ENCODE results near the gene MFAP4. TPM values are rescaled to one million over a fixed set of nuclear protein-coding genes. Genes with fewer than 3 reads are reported as not detected.
A peak's percentile ranks its signal among the peaks of the same experiment; 100 is the strongest.

Gene MFAP4
- total RNA-seq, 1 donor from 2014 or later, result 179 TPM

DNA sequence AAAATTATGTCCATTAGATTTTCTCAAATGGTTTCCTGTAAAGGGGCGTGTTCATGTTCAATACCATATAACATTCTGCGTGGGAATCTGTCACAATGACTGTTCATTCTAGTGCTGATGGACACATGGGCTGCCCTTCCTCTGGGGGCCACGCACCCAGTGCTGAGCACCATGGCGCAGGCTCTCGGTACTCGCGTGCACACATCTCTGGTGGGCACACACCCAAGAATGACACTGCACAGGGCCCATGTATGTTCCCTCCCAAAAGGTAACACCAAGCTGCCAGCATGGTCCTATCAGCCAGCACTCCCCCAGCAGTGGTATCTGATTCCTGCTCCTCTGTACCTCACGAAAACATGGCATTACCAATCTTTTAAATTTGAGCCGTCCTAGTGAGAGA is 38.2 kb downstream of the MFAP4 start:
- H3K27ac ChIP-seq, result no peak overlapping the region
- no peaks in the 10 kb centered on the region for H3K36me3 ChIP-seq
- no peaks in the 10 kb centered on the region for H3K9me3 ChIP-seq
- H3K4me3 ChIP-seq, result no peak overlapping the region
- intact Hi-C loops (cut with DNase I), result no loop called here
- no peaks in the 10 kb centered on the region for H3K27me3 ChIP-seq (ENCODE audit: low read depth)
- TF ChIP-seq, protein P1, sequence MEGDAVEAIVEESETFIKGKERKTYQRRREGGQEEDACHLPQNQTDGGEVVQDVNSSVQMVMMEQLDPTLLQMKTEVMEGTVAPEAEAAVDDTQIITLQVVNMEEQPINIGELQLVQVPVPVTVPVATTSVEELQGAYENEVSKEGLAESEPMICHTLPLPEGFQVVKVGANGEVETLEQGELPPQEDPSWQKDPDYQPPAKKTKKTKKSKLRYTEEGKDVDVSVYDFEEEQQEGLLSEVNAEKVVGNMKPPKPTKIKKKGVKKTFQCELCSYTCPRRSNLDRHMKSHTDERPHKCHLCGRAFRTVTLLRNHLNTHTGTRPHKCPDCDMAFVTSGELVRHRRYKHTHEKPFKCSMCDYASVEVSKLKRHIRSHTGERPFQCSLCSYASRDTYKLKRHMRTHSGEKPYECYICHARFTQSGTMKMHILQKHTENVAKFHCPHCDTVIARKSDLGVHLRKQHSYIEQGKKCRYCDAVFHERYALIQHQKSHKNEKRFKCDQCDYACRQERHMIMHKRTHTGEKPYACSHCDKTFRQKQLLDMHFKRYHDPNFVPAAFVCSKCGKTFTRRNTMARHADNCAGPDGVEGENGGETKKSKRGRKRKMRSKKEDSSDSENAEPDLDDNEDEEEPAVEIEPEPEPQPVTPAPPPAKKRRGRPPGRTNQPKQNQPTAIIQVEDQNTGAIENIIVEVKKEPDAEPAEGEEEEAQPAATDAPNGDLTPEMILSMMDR (IDR thresholded peaks at IDR 0.05), result no peak
- DNase-seq, result no peak
- ATAC-seq, result no peak
- no peaks in the 10 kb centered on the region for H3K4me1 ChIP-seq

DNA sequence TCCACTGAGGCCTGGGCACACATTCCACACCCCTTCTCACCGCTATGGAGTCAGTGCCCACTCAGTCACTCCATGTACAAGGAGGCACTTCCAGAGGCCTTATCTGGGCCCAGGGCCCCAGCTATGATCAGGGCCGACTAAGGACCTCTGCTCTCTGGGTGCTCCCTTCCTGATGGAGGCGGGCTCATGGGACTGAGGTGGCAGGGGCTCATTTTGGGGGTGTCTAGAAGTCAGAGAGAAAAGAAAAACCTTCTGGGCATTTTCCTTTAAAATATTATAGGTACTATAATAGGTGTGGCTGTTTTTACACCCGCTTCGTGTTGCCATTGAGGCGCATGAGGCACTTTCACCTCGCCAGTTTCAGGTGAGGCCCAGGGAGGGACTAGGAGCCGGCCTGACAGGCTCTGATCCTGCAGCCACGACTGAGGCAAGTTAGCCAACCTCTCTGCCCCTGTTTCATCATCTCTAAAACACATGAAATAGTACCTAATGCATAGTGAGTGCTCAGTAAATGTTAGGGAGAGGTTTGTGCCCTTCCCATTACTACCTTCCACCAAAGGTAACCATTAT is 38.8 kb downstream of the MFAP4 start:
- TF ChIP-seq, protein P1 (IDR thresholded peaks at IDR 0.05), result no peak
- Histone ChIP-seq H3K36me3 (no peaks in the 10 kb centered on the region), H3K27me3 (ENCODE audit: low read depth) (no peaks in the 10 kb centered on the region), H3K4me3 (no peak overlapping the region), H3K4me1 (no peaks in the 10 kb centered on the region), H3K27ac (no peak overlapping the region), H3K9me3 (no peaks in the 10 kb centered on the region)
- DNase-seq, result no peak
- intact Hi-C loops (cut with DNase I), result no loop called here
- no peak for ATAC-seq

DNA sequence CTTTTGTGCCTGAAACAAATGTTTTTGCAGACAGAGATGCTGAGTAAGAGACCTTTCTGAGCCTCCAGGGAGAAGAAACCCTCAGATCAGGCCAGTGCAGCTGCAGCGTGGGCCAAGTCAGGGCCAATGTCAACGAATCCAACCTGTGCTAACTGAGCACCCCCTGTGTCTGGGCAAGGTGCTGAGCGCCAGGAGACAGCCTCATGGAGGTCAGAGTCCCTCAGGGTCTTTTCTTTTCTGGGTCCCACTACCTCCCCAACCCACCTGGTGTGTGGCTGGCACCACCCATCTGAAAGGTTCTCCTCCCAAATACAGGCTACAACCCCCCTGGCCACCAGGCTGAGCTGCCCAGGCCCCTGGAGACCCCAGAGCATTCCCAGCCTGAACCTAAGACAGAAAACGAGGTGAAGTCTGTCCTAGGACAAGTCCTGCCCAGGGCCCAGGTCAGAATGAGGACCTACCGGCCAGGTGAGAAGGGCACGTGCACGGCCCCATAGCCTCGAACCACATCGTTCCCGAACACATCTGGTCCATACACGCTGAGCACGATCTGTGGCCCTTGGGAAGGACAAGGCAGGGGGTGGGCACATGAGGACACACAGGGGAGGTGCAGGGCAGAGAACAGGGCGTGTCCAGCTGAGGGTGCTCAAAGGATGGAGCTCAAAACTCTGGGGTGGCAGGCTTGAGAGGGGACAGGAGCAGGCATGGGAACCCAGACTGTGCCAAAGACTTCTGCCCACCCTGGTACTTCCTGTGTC is 39.5 kb downstream of the MFAP4 start:
- intact Hi-C loops (cut with DNase I), result no loop called here
- H3K36me3 ChIP-seq, result no peaks in the 10 kb centered on the region
- DNase-seq (no peak), ATAC-seq (peak in 1 of 2 donors; percentile 19)
- TF ChIP-seq, protein P1 (IDR thresholded peaks at IDR 0.05), result no peak
- no peaks in the 10 kb centered on the region for H3K9me3 ChIP-seq
- H3K4me3 ChIP-seq, result no peak overlapping the region
- H3K27ac ChIP-seq, result no peak overlapping the region
- no peaks in the 10 kb centered on the region for H3K27me3 ChIP-seq (ENCODE audit: low read depth)
- H3K4me1 ChIP-seq, result no peaks in the 10 kb centered on the region

DNA sequence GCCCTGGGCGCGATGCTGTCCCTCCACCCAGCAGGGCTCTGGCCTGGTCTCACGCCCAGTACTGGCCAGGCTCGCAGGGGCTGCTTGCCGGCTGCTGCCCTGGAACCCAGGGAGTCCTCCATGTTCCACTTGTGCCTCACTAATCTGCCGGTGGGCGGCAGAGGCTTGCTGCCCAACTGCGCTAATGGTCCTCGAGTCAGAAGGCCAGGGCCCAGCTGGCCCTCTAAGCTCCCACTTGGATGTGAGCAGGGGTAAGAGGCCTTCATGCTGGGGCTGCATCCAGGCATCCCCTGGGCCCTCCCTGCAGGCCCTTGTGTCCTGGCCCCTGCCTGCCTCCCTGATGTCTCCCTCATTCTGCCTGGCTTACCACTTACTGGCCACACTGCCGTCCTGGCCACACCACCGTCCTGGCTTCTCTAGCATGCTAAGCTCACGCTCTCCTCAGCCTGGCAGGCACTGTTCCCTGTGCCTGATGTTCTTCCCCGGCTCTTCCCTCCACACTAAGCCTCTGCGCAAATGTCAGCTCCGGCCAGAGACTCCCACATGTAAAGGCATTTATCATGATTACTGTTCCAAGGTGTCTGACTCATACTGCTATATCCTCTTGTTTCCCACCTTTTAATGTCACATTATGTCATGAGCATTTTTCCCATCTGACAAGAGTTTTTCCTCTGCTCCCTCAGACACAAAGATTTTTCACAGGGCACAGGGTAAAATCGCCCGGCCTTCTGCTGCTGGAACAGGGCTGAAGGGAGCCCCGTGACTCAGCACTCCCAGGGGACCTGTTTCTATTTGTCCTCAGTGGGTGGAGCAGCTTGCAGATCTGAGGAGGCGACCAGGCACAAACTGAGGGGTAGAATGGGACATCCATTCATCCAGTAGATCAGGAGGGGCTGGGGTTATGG is 40.4 kb downstream of the MFAP4 start:
- H3K27ac ChIP-seq, result peak overlapping the region; percentile 36
- no peaks in the 10 kb centered on the region for H3K36me3 ChIP-seq
- intact Hi-C loops (cut with DNase I), result no loop called here
- H3K27me3 ChIP-seq (ENCODE audit: low read depth), result no peaks in the 10 kb centered on the region
- H3K4me3 ChIP-seq, result no peak overlapping the region
- DNase-seq, result no peak
- no peak for ATAC-seq
- no peaks in the 10 kb centered on the region for H3K4me1 ChIP-seq
- TF ChIP-seq, protein P1 (IDR thresholded peaks at IDR 0.05), result no peak
- H3K9me3 ChIP-seq, result no peaks in the 10 kb centered on the region

DNA sequence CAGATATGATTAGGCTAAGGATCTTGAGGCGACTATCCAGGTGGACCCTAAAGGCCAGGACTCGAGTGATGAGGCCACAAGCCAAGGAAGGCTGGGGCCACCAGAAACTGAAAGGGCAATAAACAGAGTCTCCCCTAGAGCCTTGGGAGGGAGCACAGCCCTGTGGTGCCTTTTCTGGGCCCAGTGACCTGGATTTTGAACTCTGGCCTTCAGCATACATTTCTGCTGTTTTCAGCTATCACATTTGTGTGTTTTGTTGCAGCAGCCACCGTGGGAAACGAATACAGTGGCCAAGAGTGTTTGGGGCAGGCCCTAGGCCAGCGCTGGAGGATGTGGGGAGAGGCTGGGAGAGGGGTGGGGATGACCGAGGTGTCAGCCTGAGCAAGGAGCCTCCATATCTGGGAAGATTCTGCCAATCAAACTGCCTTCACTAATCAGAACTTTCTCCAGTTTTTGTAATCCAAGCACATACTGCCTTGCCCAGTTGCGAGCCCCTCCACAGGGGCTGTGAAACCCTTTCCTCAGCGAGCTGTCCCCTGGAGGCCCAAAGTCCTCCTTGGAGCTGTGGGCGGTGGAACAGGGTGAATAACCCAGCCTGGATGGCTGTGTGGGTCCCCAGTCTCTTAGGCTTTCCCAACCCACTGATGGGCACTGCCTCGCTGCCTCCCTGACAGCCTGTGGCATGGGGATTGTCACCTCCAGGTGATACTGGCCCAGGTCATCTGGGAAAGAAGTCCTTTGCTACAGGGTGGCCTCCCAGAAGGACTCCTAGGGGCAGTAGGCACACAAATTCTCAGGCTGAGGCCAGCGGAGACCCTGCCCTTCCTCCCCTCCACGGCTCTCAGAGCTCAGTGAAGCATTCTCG is 41.3 kb downstream of the MFAP4 start:
- intact Hi-C loops (cut with DNase I), result no loop called here
- H3K27ac ChIP-seq, result peak overlapping the region; percentile 36
- no peak for DNase-seq

More for the DNA sequence above, 41.3 kb downstream of the MFAP4 start:
- Histone ChIP-seq H3K9me3 (no peaks in the 10 kb centered on the region), H3K27me3 (ENCODE audit: low read depth) (no peaks in the 10 kb centered on the region), H3K4me1 (no peaks in the 10 kb centered on the region), H3K4me3 (no peak overlapping the region), H3K36me3 (no peaks in the 10 kb centered on the region)
- TF ChIP-seq, protein P1 (IDR thresholded peaks at IDR 0.05), result no peak
- ATAC-seq, result no peak
